Transverse colon (tissue), 4 donors: ENCODE results near the gene EPHB4.

ENCODE experiments used
- CTCF ChIP-seq, 5 experiments: fragments of 200-600 bp in 3 of 5; fragments of 450-650 bp in 2 of 5; sonication (generic) in 3 of 5; IDR thresholded peaks; 1 replicate in 2 of 5; 2 replicates in 3 of 5; pipeline ENCODE4 v1.5.1; 2016 to 2017; ENCODE audit warnings: antibody characterized with exemption in 5 of 5, inconsistent platforms in 3 of 5, mild to moderate bottlenecking in 2 of 5, moderate library complexity in 1 of 5
- POLR2A ChIP-seq: fragments of 450-650 bp; IDR thresholded peaks from one replicate; pipeline ENCODE4 v1.6.1; 2016; ENCODE audit warnings: antibody characterized with exemption, mild to moderate bottlenecking, moderate library complexity
- POLR2AphosphoS5 ChIP-seq, 3 donors: sonication (generic); formaldehyde crosslinking; IDR thresholded peaks; one replicate each; pipeline ENCODE4 v1.6.1; 2016; ENCODE audit warnings: antibody characterized with exemption in 3 of 3

- TF ChIP-seq POLR2A (no peak), CTCF (IDR thresholded peaks at IDR 0.05) (no peak), POLR2AphosphoS5 (IDR thresholded peaks at IDR 0.05) (no peak)
Observed at GRCh38 chr7:100779359-100779758, 48.0 kb downstream of the EPHB4 start.
